Liver (tissue), 3 donors: ENCODE results near the gene TAF1D.

Experiments
- ATF3 ChIP-seq: IDR thresholded peaks from 2 replicates; pipeline ENCODE4 v1.6.1; 2016; ENCODE audit warnings: antibody characterized with exemption
- CTCF ChIP-seq: fragments of 150-350 bp; IDR thresholded peaks from 2 replicates; pipeline ENCODE4 v1.5.1; 2017; ENCODE audit warnings: improper control_type of control experiment, low read depth, low read length; ENCODE audit not compliant: missing input control
- EGR1 ChIP-seq, 2 donors: IDR thresholded peaks; 2 replicates each; pipeline ENCODE4 v1.6.1; 2016 to 2018; ENCODE audit warnings: antibody characterized with exemption in 2 of 2, low read depth in 2 of 2
- FOXA1 ChIP-seq: IDR thresholded peaks from 2 replicates; pipeline ENCODE4 v1.6.1; 2016; ENCODE audit warnings: antibody characterized with exemption
- GABPA ChIP-seq, 2 donors: IDR thresholded peaks in 1 of 2; conservative IDR thresholded peaks in 1 of 2; 2 replicates each; pipeline ENCODE4 v1.6.1; 2016; ENCODE audit warnings: antibody characterized with exemption in 2 of 2, mild to moderate bottlenecking in 1 of 2, moderate library complexity in 1 of 2
- MAX ChIP-seq: IDR thresholded peaks from 2 replicates; pipeline ENCODE4 v1.6.1; 2016; ENCODE audit warnings: antibody characterized with exemption
- NR2F2 ChIP-seq: IDR thresholded peaks from 2 replicates; pipeline ENCODE4 v1.6.1; 2016; ENCODE audit warnings: antibody characterized with exemption
- RAD21 ChIP-seq, 2 donors: IDR thresholded peaks; 2 replicates each; pipeline ENCODE4 v1.6.1; 2016; ENCODE audit warnings: antibody characterized with exemption in 2 of 2, mild to moderate bottlenecking in 2 of 2
- REST ChIP-seq: IDR thresholded peaks from 2 replicates; pipeline ENCODE4 v1.6.1; 2016; ENCODE audit warnings: antibody characterized with exemption, mild to moderate bottlenecking
- TAF1 ChIP-seq: conservative IDR thresholded peaks from 2 replicates; pipeline ENCODE4 v1.6.1; 2016; ENCODE audit warnings: antibody characterized with exemption, mild to moderate bottlenecking
- YY1 ChIP-seq: IDR thresholded peaks from 2 replicates; pipeline ENCODE4 v1.6.1; 2016; ENCODE audit warnings: antibody characterized with exemption, mild to moderate bottlenecking
- ZBTB33 ChIP-seq: IDR thresholded peaks from 2 replicates; pipeline ENCODE4 v1.6.1; 2016; ENCODE audit warnings: antibody characterized with exemption
- donor health status: healthy.
- donor health status: healthy.

GRCh38 chr11:93732237-93732892 is 8.9 kb downstream of the TAF1D start:
- TF ChIP-seq CTCF (no peak), GABPA (IDR thresholded peaks at IDR 0.05 in 1 of 2, conservative IDR thresholded peaks at IDR 0.05 in 1 of 2) (no peak), MAX (no peak), EGR1 (IDR thresholded peaks at IDR 0.05; ENCODE audit: low read depth in 2 of 2) (no peak), REST (no peak), NR2F2 (no peak), YY1 (no peak), RAD21 (IDR thresholded peaks at IDR 0.05) (no peak), ZBTB33 (no peak), ATF3 (no peak), FOXA1 (no peak), TAF1 (no peak)
